MM.1S (cell line): ENCODE data around the gene ZNF229.
"Not testable (repeated sequence)": the region's sequence is repeated elsewhere in the genome, so short reads cannot be mapped to it uniquely, and the experiment has no call there.

Experiments used
- DNase-seq: peaks from one replicate; pipeline ENCODE4 v3.0.0-alpha.2; 2015
- H2AFZ ChIP-seq: fragments of 300-600 bp; sonication (generic); 2 replicates; pipeline ENCODE4 v1.6.0; 2016; ENCODE audit warnings: antibody characterized with exemption, low read length
- H3F3A ChIP-seq: fragments of 300-600 bp; sonication (generic); 2 replicates; pipeline ENCODE4 v1.6.1; 2016; ENCODE audit warnings: mild to moderate bottlenecking, antibody characterized with exemption, low read length, moderate library complexity, mixed read lengths; ENCODE audit not compliant: insufficient read depth
- H3K27ac ChIP-seq: fragments of 300-600 bp; sonication (generic); 2 replicates; pipeline ENCODE4 v1.5.1; 2016; ENCODE audit warnings: mild to moderate bottlenecking, low read length
- H3K27me3 ChIP-seq: fragments of 300-600 bp; sonication (generic); replicated peaks from 2 replicates; pipeline ENCODE4 v1.6.0; 2016; ENCODE audit warnings: low read length; ENCODE audit not compliant: insufficient read depth
- H3K36me3 ChIP-seq: fragments of 300-600 bp; sonication (generic); replicated peaks from 2 replicates; pipeline ENCODE4 v1.6.1; 2016; ENCODE audit warnings: mild to moderate bottlenecking, low read length, mixed read lengths; ENCODE audit not compliant: insufficient read depth
- H3K4me1 ChIP-seq: fragments of 300-600 bp; sonication (generic); 2 replicates; pipeline ENCODE4 v1.6.1; 2016; ENCODE audit warnings: low read length, mixed read lengths
- H3K4me2 ChIP-seq: fragments of 300-600 bp; sonication (generic); 2 replicates; pipeline ENCODE4 v1.6.0; 2016; ENCODE audit warnings: low read depth, low read length
- H3K4me3 ChIP-seq: fragments of 300-600 bp; sonication (generic); 2 replicates; pipeline ENCODE4 v1.5.1; 2016; ENCODE audit warnings: low read length, mixed read lengths
- H3K79me2 ChIP-seq: fragments of 300-600 bp; sonication (generic); 2 replicates; pipeline ENCODE4 v1.6.1; 2016; ENCODE audit warnings: mixed run types, low read length, mixed read lengths
- H3K9ac ChIP-seq: fragments of 300-600 bp; sonication (generic); 2 replicates; pipeline ENCODE4 v1.6.1; 2016; ENCODE audit warnings: low read length, mixed read lengths
- H3K9me2 ChIP-seq: fragments of 300-600 bp; sonication (generic); replicated peaks from 2 replicates; pipeline ENCODE4 v1.6.1; 2016; ENCODE audit warnings: mild to moderate bottlenecking, low read length, mixed read lengths; ENCODE audit not compliant: insufficient read depth
- H3K9me3 ChIP-seq: fragments of 300-600 bp; sonication (generic); replicated peaks from 2 replicates; pipeline ENCODE4 v1.6.1; 2016; ENCODE audit warnings: mild to moderate bottlenecking, low read length, mixed read lengths; ENCODE audit not compliant: insufficient read depth
- H4K20me1 ChIP-seq: fragments of 300-600 bp; sonication (generic); 2 replicates; pipeline ENCODE4 v1.6.1; 2016; ENCODE audit warnings: mild to moderate bottlenecking, low read length, moderate library complexity, mixed read lengths; ENCODE audit not compliant: insufficient read depth
- EZH2 ChIP-seq: fragments of 300-600 bp; sonication (generic); optimal IDR thresholded peaks from 2 replicates; pipeline ENCODE3; 2017; ENCODE audit warnings: low read depth, mild to moderate bottlenecking, antibody characterized with exemption, low read length, mixed read lengths
- EZH2phosphoT487 ChIP-seq: fragments of 300-600 bp; sonication (generic); IDR thresholded peaks from 2 replicates; pipeline ENCODE4 v1.6.1; 2018; ENCODE audit warnings: antibody characterized with exemption, low read length
- TF ChIP-seq, protein P1 (sequence below): fragments of 300-600 bp; sonication (generic); IDR thresholded peaks from 2 replicates; pipeline ENCODE4 v1.5.1; 2016; ENCODE audit warnings: antibody characterized with exemption, low read length, mixed read lengths

ZNF229 gene

DNA sequence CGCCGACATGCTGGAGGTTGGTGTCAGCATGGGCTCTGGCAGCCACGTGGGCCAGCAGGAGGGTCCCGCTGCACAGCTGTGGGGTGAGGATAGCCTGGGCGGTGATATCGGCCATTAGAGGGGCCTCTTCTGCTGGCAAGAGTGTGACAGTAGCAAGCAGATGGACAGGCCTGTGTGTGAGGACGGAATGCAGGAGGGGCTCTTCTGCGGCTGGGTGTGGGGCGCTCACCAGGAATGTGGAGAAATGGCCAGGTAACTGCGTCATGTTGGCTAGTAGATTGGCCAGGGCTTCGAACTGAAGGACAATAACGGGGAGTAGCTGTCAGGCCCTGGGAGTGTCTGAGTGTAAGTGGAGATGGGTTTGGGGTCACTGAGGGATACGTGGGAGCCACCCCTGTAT, 7.7 kb upstream of the ZNF229 start:
- H3K4me1 ChIP-seq, H3K9ac ChIP-seq, H3K27me3 ChIP-seq, DNase-seq, H3K4me3 ChIP-seq, H3K79me2 ChIP-seq, H4K20me1 ChIP-seq, H3F3A ChIP-seq, H3K27ac ChIP-seq, H2AFZ ChIP-seq, H3K9me2 ChIP-seq, H3K36me3 ChIP-seq, H3K4me2 ChIP-seq, H3K9me3 ChIP-seq: not testable (repeated sequence)

DNA sequence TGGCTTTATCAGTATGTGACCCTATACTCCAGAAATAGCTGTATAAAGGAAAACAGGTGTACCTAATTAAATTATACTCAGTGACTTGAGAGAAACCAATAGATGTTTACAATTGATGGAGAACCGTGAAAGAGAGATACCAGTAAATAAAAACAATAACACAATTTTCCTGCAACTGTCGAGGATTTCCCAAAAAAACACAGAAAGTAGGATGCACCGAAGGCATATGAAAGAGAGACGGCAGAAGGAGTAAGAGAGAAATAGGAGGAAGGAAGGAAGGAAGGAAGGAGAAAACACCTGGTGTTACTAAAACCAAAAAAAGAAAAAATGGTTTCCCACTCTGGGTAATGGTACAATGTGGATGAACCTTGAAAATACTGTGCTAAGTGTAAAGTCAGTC, 6.8 kb upstream of the ZNF229 start:
- H3K9ac ChIP-seq, result no peak overlapping the region
- H3K4me1 ChIP-seq, result no peaks in the 10 kb centered on the region
- TF ChIP-seq EZH2, result no peak
- H3K27ac ChIP-seq, result no peak overlapping the region
- no peaks in the 10 kb centered on the region; the same call in 1 of the 2 replicates for H3K27me3 ChIP-seq
- no peaks in the 10 kb centered on the region for H3K9me2 ChIP-seq
- H3K4me3 ChIP-seq, result no peak overlapping the region
- H2AFZ ChIP-seq, result no peak overlapping the region
- no peak overlapping the region for H3K4me2 ChIP-seq
- H4K20me1 ChIP-seq, result no peaks in the 10 kb centered on the region
- DNase-seq, result no peak
- no peaks in the 10 kb centered on the region for H3K79me2 ChIP-seq
- no peaks in the 10 kb centered on the region for H3K36me3 ChIP-seq
- no peaks in the 10 kb centered on the region for H3F3A ChIP-seq
- H3K9me3 ChIP-seq, result no peaks in the 10 kb centered on the region

DNA sequence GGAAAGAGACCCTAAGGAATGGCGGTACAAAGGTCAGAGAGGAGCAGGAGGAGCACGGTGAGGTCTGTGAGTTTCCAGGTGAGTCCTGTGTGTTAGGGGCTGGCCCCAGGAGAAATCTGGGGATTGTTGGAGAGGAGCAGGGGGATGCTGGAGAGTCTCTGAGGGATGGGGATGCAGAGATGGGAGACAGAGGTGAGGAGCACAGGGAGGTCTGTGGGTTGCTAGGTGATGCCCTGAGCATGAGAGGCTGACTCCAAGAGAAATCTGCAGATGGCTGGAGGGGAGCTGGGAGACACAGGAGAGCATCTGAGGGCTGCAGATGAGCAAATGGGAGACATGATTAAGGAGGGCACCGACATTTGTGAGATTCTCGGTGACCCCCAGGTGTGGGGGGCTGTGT, 4.1 kb upstream of the ZNF229 start:
- no peak overlapping the region for H3K27ac ChIP-seq
- no peaks in the 10 kb centered on the region; the same call in 1 of the 2 replicates for H3K27me3 ChIP-seq
- H3K79me2 ChIP-seq, result no peaks in the 10 kb centered on the region
- H3K36me3 ChIP-seq, result no peaks in the 10 kb centered on the region
- DNase-seq, result no peak
- H4K20me1 ChIP-seq, result no peaks in the 10 kb centered on the region
- no peak overlapping the region for H2AFZ ChIP-seq
- H3K4me1 ChIP-seq, result no peaks in the 10 kb centered on the region
- H3F3A ChIP-seq, result no peaks in the 10 kb centered on the region
- H3K9me3 ChIP-seq, result no peaks in the 10 kb centered on the region
- H3K4me2 ChIP-seq, result no peak overlapping the region
- H3K4me3 ChIP-seq, result no peak overlapping the region
- no peak overlapping the region for H3K9ac ChIP-seq
- H3K9me2 ChIP-seq, result no peaks in the 10 kb centered on the region
- TF ChIP-seq EZH2 (no peak), EZH2phosphoT487 (no peak)
- TF ChIP-seq, protein P1, sequence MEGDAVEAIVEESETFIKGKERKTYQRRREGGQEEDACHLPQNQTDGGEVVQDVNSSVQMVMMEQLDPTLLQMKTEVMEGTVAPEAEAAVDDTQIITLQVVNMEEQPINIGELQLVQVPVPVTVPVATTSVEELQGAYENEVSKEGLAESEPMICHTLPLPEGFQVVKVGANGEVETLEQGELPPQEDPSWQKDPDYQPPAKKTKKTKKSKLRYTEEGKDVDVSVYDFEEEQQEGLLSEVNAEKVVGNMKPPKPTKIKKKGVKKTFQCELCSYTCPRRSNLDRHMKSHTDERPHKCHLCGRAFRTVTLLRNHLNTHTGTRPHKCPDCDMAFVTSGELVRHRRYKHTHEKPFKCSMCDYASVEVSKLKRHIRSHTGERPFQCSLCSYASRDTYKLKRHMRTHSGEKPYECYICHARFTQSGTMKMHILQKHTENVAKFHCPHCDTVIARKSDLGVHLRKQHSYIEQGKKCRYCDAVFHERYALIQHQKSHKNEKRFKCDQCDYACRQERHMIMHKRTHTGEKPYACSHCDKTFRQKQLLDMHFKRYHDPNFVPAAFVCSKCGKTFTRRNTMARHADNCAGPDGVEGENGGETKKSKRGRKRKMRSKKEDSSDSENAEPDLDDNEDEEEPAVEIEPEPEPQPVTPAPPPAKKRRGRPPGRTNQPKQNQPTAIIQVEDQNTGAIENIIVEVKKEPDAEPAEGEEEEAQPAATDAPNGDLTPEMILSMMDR, result no peak

- DNase-seq, result no peak
- Histone ChIP-seq H3K9me3 (no peaks in the 10 kb centered on the region), H2AFZ (no peak overlapping the region)
These were observed 3.4 kb upstream of the ZNF229 start for GRCh38 chr19:44451687-44452086.

More at GRCh38 chr19:44451687-44452086, 3.4 kb upstream of the ZNF229 start:
- Histone ChIP-seq H3K36me3 (no peaks in the 10 kb centered on the region), H3K27me3 (no peaks in the 10 kb centered on the region; the same call in 1 of the 2 replicates), H3K79me2 (no peaks in the 10 kb centered on the region), H3K4me3 (no peak overlapping the region), H4K20me1 (no peaks in the 10 kb centered on the region), H3K9me2 (no peaks in the 10 kb centered on the region), H3K9ac (no peak overlapping the region), H3K4me2 (no peak overlapping the region), H3F3A (no peaks in the 10 kb centered on the region), H3K4me1 (no peaks in the 10 kb centered on the region), H3K27ac (no peak overlapping the region)
- TF ChIP-seq EZH2, result no peak
- no peak for TF ChIP-seq EZH2phosphoT487
- TF ChIP-seq, protein P1, result no peak
